OCI-LY7 (cell line): ENCODE results near the gene MAN1C1. TPM values are rescaled to one million over a fixed set of nuclear protein-coding genes. Genes with fewer than 3 reads are reported as not detected.

Experiments
- BruUV-seq: library from RNA; stranded (reverse); fragments of 400-500 nt; replicated peaks from 2 replicates; lab custom pipeline; 2021; lab: Mats Ljungman, UMichigan
- CTCF ChIA-PET: fragments of 300-600 bp; sonication (Branson Sonifier 250); formaldehyde crosslinking; loops from one replicate; lab custom pipeline; 2022; ENCODE audit warnings: antibody characterized with exemption; ENCODE audit not compliant: unreplicated experiment; lab: Charles Lee
- POLR2A ChIA-PET: fragments of 300-600 bp; sonication (Branson Sonifier 250); formaldehyde crosslinking; loops from one replicate; lab custom pipeline; 2022; ENCODE audit warnings: antibody characterized with exemption; lab: Charles Lee
- DNase-seq: peaks from one replicate; pipeline ENCODE4 v3.0.0-alpha.2; 2015; ENCODE audit warnings: low spot score
- H2AFZ ChIP-seq: fragments of 200-600 bp; sonication (generic), shearing (Covaris generic); 2 replicates; pipeline ENCODE4 v1.6.1; 2014; ENCODE audit warnings: mild to moderate bottlenecking, antibody characterized with exemption, low read length, moderate library complexity
- H3K27ac ChIP-seq: fragments of 200-600 bp; sonication (generic); 2 replicates; pipeline ENCODE4 v1.5.1; 2014; ENCODE audit warnings: mixed run types, low read depth, mild to moderate bottlenecking, moderate library complexity, low read length, inconsistent platforms; ENCODE audit not compliant: poor library complexity, severe bottlenecking
- H3K36me3 ChIP-seq: fragments of 200-600 bp; sonication (generic); 2 replicates; pipeline ENCODE4 v1.6.1; 2014; ENCODE audit warnings: mild to moderate bottlenecking, antibody characterized with exemption, low read length, moderate library complexity, mixed read lengths; ENCODE audit not compliant: insufficient read depth
- H3K4me1 ChIP-seq: fragments of 200-600 bp; sonication (generic); 2 replicates; pipeline ENCODE4 v1.5.1; 2014; ENCODE audit warnings: mild to moderate bottlenecking, low read length; ENCODE audit not compliant: insufficient read depth, poor library complexity, severe bottlenecking
- H3K4me2 ChIP-seq: fragments of 200-600 bp; sonication (generic); 2 replicates; pipeline ENCODE4 v1.6.1; 2014; ENCODE audit warnings: mild to moderate bottlenecking, low read length
- H3K4me3 ChIP-seq: fragments of 200-600 bp; sonication (generic); 2 replicates; pipeline ENCODE4 v1.5.1; 2014; ENCODE audit warnings: mild to moderate bottlenecking, low read depth, low read length; ENCODE audit not compliant: poor library complexity, severe bottlenecking
- H3K79me2 ChIP-seq: fragments of 200-600 bp; sonication (generic); 2 replicates; pipeline ENCODE4 v1.6.1; 2016; ENCODE audit warnings: low read depth, mild to moderate bottlenecking, low read length, moderate library complexity, mixed read lengths; ENCODE audit not compliant: insufficient read depth
- H3K9me2 ChIP-seq: fragments of 200-600 bp; sonication (generic); 2 replicates; pipeline ENCODE4 v1.6.1; 2016; ENCODE audit warnings: mild to moderate bottlenecking, low read length, mixed read lengths; ENCODE audit not compliant: insufficient read depth
- H3K9me3 ChIP-seq: fragments of 200-600 bp; sonication (generic); 2 replicates; pipeline ENCODE4 v1.6.1; 2014; ENCODE audit warnings: mild to moderate bottlenecking, mixed run types, low read length, mixed read lengths
- H4K20me1 ChIP-seq: fragments of 200-600 bp; sonication (generic); 2 replicates; pipeline ENCODE4 v1.6.1; 2014; ENCODE audit warnings: mild to moderate bottlenecking, antibody characterized with exemption, low read length, moderate library complexity, mixed read lengths; ENCODE audit not compliant: insufficient read depth
- CTCF ChIP-seq: fragments of 200-600 bp; sonication (generic); conservative IDR thresholded peaks from 2 replicates; pipeline ENCODE4 v1.5.1; 2014; ENCODE audit warnings: mild to moderate bottlenecking, antibody characterized with exemption, low read length, moderate library complexity, mixed read lengths
- EZH2phosphoT487 ChIP-seq: fragments of 200-600 bp; sonication (generic); IDR thresholded peaks from 2 replicates; pipeline ENCODE4 v1.6.1; 2018; ENCODE audit warnings: low read depth, borderline replicate concordance, mild to moderate bottlenecking, mixed run types, antibody characterized with exemption, low read length, moderate library complexity, mixed read lengths
- intact Hi-C: fragments of 100-400 bp; cut with micrococcal nuclease; formaldehyde crosslinking; loops from one replicate; pipeline ENCODE4 v1.10.0; 2022; ENCODE audit not compliant: unreplicated experiment
- total RNA-seq, 2 experiments: library from RNA; depleted of rRNA in 1 of 2; stranded (reverse); fragments of >200 nt in 1 of 2; shearing (Covaris generic) in 1 of 2; gene quantifications; 2 replicates each; pipeline ENCODE4 v1.2.3, GENCODE V29; 2014 to 2022

Gene MAN1C1
- total RNA-seq, 2 experiments from 2014 or later, result 3.0 to 4.9 TPM

GRCh38 chr1:25802915-25803314 lies 186.3 kb downstream of the MAN1C1 start:
- H3K4me3 ChIP-seq, result peak overlapping the region; percentile 1
- H3K9me2 ChIP-seq, result no peaks in the 10 kb centered on the region
- H3K27ac ChIP-seq, result no peak overlapping the region
- no peaks in the 10 kb centered on the region for H3K36me3 ChIP-seq
- no peaks in the 10 kb centered on the region for H3K79me2 ChIP-seq
- no peak overlapping the region for H2AFZ ChIP-seq
- DNase-seq, result peak; percentile 47
- intact Hi-C loops, result no loop called here
- ChIA-PET POLR2A (interaction anchor here (0.6 to 1.3 kb wide), 6 partner anchors 12 to 255 kb away, joined by 3 read pairs; no protein-coding TSS in a partner anchor), CTCF (no interaction called here)
- H3K9me3 ChIP-seq, result no peaks in the 10 kb centered on the region
- TSS peak; percentile 74 for BruUV-seq
- TF ChIP-seq EZH2phosphoT487, result no peak
- H3K4me1 ChIP-seq, result peaks cover 29% of the 10 kb centered on the region
- H4K20me1 ChIP-seq, result no peaks in the 10 kb centered on the region
- peak overlapping the region; percentile 56 for H3K4me2 ChIP-seq

- intact Hi-C loops, result no loop called here
- no peak overlapping the region for H3K4me3 ChIP-seq
- no TSS peak for BruUV-seq
- H4K20me1 ChIP-seq, result no peaks in the 10 kb centered on the region
- H3K4me2 ChIP-seq, result peak overlapping the region; percentile 56
- no peak overlapping the region for H2AFZ ChIP-seq
- TF ChIP-seq CTCF (no peak), EZH2phosphoT487 (no peak)
- no peaks in the 10 kb centered on the region for H3K36me3 ChIP-seq
- no peaks in the 10 kb centered on the region for H3K9me3 ChIP-seq
- no peak overlapping the region for H3K27ac ChIP-seq
- CTCF ChIA-PET, result no interaction called here
- DNase-seq, result no peak
- peaks cover 29% of the 10 kb centered on the region for H3K4me1 ChIP-seq
- no peaks in the 10 kb centered on the region for H3K79me2 ChIP-seq
- POLR2A ChIA-PET, result interaction anchor here (0.6 to 1.3 kb wide), 5 partner anchors 11 to 77 kb away, joined by 3 to 4 read pairs (median 3); no protein-coding TSS in a partner anchor
- no peaks in the 10 kb centered on the region for H3K9me2 ChIP-seq
These were observed 186.8 kb downstream of the MAN1C1 start for GRCh38 chr1:25803368-25803767.

- no peaks in the 10 kb centered on the region for H3K36me3 ChIP-seq
- no peak overlapping the region for H2AFZ ChIP-seq
- H3K9me3 ChIP-seq, result no peaks in the 10 kb centered on the region
- H3K4me2 ChIP-seq, result no peak overlapping the region
- peaks cover 28% of the 10 kb centered on the region for H3K4me1 ChIP-seq
- CTCF ChIA-PET, result no interaction called here
- H3K79me2 ChIP-seq, result no peaks in the 10 kb centered on the region
- no peak overlapping the region for H3K4me3 ChIP-seq
- H3K27ac ChIP-seq, result no peak overlapping the region
- no peaks in the 10 kb centered on the region for H3K9me2 ChIP-seq
- no TSS peak for BruUV-seq
- H4K20me1 ChIP-seq, result no peaks in the 10 kb centered on the region
- POLR2A ChIA-PET, result interaction anchor here (0.6 to 0.7 kb wide), 2 partner anchors 78 to 165 kb away, joined by 3 to 4 read pairs; no protein-coding TSS in a partner anchor
- DNase-seq, result no peak
- no peak for TF ChIP-seq EZH2phosphoT487
- TF ChIP-seq CTCF, result 0 out of 2 replicates have a peak, but pooled peaks have one; percentile 17
- intact Hi-C loops, result no loop called here
These were observed 187.8 kb downstream of the MAN1C1 start for GRCh38 chr1:25804244-25804963.
